ENCODE measurements around the gene SYNPR.

Gene SYNPR

DNA sequence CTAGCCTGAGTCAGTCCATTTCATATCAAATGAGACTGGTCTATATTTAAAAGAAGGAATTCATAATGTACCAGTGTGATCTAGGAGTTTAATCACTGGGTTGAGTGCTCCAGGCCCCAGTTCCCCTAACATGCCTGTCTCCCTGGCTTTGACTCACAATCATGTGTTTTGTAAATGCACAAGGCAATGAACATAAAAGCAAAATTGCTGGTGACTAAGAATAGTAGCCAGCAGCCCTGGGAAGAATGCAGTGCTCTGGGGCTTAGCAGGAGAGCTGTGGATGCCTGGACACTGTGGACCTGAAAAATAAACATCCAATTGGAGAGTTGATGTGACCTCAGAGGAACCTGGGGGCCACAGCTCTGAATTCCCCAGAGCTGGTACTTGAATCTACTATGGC lies 50.3 kb downstream of the SYNPR start:
- no peak for TF ChIP-seq ZNF8 (CRISPR knock-in tag; IDR thresholded peaks at IDR 0.05)
- no peak for TF ChIP-seq GLIS3 (CRISPR knock-in tag; IDR thresholded peaks at IDR 0.05)
- 0 out of 2 replicates have a peak, but pooled peaks have one; percentile 36 for TF ChIP-seq SNAI2 (CRISPR knock-in tag; IDR thresholded peaks at IDR 0.05)
- TF ChIP-seq, protein P1, sequence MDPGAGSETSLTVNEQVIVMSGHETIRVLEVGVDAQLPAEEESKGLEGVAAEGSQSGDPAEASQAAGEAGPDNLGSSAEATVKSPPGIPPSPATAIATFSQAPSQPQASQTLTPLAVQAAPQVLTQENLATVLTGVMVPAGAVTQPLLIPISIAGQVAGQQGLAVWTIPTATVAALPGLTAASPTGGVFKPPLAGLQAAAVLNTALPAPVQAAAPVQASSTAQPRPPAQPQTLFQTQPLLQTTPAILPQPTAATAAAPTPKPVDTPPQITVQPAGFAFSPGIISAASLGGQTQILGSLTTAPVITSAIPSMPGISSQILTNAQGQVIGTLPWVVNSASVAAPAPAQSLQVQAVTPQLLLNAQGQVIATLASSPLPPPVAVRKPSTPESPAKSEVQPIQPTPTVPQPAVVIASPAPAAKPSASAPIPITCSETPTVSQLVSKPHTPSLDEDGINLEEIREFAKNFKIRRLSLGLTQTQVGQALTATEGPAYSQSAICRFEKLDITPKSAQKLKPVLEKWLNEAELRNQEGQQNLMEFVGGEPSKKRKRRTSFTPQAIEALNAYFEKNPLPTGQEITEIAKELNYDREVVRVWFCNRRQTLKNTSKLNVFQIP (CRISPR knock-in tag; IDR thresholded peaks at IDR 0.05; ENCODE audit: borderline replicate concordance, low read depth), result no peak
- no peak for TF ChIP-seq ZFP30 (CRISPR knock-in tag; IDR thresholded peaks at IDR 0.05)
- ATAC-seq, result peak; percentile 86

DNA sequence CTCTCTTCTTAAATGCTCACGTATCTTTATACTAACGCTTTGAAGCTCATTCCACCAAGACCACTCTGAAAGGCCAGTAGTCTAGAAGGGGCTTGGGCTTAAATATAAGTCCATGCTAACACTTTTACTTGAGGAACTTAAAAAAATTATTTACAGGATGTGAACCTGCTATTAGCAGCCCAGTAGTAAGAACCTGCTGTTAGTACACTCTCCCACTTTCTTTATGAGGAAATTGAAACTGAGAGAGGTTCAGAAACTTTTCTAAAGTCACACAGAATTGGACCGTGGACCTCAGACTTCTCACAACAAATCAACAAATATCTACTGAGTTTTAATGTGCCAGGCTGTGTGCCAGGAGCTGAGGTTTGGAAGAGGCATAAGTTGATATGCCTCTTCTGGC lies 53.4 kb downstream of the SYNPR start:
- TF ChIP-seq SNAI2 (CRISPR knock-in tag; IDR thresholded peaks at IDR 0.05) (no peak), RARB (CRISPR knock-in tag; IDR thresholded peaks at IDR 0.05) (no peak)
- TF ChIP-seq, protein P2, sequence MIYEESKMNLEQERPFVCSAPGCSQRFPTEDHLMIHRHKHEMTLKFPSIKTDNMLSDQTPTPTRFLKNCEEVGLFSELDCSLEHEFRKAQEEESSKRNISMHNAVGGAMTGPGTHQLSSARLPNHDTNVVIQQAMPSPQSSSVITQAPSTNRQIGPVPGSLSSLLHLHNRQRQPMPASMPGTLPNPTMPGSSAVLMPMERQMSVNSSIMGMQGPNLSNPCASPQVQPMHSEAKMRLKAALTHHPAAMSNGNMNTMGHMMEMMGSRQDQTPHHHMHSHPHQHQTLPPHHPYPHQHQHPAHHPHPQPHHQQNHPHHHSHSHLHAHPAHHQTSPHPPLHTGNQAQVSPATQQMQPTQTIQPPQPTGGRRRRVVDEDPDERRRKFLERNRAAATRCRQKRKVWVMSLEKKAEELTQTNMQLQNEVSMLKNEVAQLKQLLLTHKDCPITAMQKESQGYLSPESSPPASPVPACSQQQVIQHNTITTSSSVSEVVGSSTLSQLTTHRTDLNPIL (CRISPR knock-in tag; IDR thresholded peaks at IDR 0.05; ENCODE audit: low read depth), result no peak
- ATAC-seq, result no peak

DNA sequence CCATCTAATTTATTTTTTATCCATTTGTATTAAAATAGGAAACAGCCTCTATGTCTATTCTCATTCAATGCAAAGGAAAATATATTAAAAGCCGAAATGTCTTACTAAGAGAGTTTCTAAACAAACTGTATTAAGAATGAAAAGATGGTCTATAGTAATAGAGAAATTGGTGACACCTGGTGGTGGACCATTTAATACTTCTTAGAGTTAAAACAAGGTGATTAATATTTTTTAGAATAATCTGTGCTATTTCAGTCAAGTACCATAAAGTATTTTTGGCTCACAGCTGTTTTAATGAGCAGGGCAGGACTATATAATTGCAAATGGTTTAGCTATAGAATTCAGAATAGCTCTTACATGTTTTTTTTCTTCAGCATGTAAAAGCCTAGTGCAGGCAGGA lies 55.7 kb downstream of the SYNPR start:
- ATAC-seq, result peak; percentile 49; the same call in 1 of the 3 replicates

DNA sequence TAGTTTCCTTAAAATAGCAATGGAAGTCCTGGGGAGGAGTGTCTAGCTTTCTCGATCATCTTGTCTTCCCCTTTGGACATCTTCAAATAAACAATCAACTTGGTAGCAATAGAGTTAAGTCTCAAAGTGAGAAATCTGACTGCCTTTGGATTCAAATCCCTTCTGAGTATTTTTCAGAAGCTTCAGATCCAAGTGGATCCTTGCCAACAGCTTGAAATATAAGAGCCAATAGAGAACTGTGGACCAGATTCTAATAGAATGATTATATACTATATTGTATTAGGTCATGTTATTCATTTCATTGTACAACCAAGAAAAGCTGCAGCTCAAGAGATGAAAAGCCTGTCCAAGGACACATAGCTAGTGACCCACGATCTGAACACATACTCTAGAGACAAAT lies 60.2 kb downstream of the SYNPR start:
- no peak for ATAC-seq
- no peak for TF ChIP-seq CSDC2 (CRISPR knock-in tag; IDR thresholded peaks at IDR 0.05)
- no peak for TF ChIP-seq ZC3H10 (CRISPR knock-in tag; IDR thresholded peaks at IDR 0.05)
- no peak for TF ChIP-seq TOX (CRISPR knock-in tag; IDR thresholded peaks at IDR 0.05; ENCODE audit: borderline replicate concordance)
- TF ChIP-seq, protein P1 (CRISPR knock-in tag; IDR thresholded peaks at IDR 0.05; ENCODE audit: borderline replicate concordance, low read depth), result no peak
- TF ChIP-seq ZFP30 (CRISPR knock-in tag; IDR thresholded peaks at IDR 0.05), result no peak
- TF ChIP-seq, protein P3, sequence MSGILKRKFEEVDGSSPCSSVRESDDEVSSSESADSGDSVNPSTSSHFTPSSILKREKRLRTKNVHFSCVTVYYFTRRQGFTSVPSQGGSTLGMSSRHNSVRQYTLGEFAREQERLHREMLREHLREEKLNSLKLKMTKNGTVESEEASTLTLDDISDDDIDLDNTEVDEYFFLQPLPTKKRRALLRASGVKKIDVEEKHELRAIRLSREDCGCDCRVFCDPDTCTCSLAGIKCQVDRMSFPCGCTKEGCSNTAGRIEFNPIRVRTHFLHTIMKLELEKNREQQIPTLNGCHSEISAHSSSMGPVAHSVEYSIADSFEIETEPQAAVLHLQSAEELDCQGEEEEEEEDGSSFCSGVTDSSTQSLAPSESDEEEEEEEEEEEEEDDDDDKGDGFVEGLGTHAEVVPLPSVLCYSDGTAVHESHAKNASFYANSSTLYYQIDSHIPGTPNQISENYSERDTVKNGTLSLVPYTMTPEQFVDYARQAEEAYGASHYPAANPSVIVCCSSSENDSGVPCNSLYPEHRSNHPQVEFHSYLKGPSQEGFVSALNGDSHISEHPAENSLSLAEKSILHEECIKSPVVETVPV (CRISPR knock-in tag; IDR thresholded peaks at IDR 0.05), result no peak
- TF ChIP-seq ARNTL (CRISPR knock-in tag; IDR thresholded peaks at IDR 0.05; ENCODE audit: borderline replicate concordance, low read depth), result no peak
- TF ChIP-seq BACH2 (CRISPR knock-in tag; IDR thresholded peaks at IDR 0.05; ENCODE audit: borderline replicate concordance), result no peak
- no peak for TF ChIP-seq ISL1 (CRISPR knock-in tag; IDR thresholded peaks at IDR 0.05)
- no peak for TF ChIP-seq TCF4 (CRISPR knock-in tag; IDR thresholded peaks at IDR 0.05; ENCODE audit: borderline replicate concordance)

More for the DNA sequence above, 55.7 kb downstream of the SYNPR start:
- TF ChIP-seq ARNTL (CRISPR knock-in tag; IDR thresholded peaks at IDR 0.05; ENCODE audit: borderline replicate concordance, low read depth) (no peak), ZNF565 (CRISPR knock-in tag; conservative IDR thresholded peaks at IDR 0.05; ENCODE audit: low read depth) (no peak), ZNF70 (CRISPR knock-in tag; IDR thresholded peaks at IDR 0.05) (no peak), ZFP30 (CRISPR knock-in tag; IDR thresholded peaks at IDR 0.05) (no peak), ZFP3 (CRISPR knock-in tag; IDR thresholded peaks at IDR 0.05) (no peak), ZNF8 (CRISPR knock-in tag; IDR thresholded peaks at IDR 0.05) (no peak), GLIS3 (CRISPR knock-in tag; IDR thresholded peaks at IDR 0.05) (no peak), ZC3H10 (CRISPR knock-in tag; IDR thresholded peaks at IDR 0.05) (no peak), BACH2 (CRISPR knock-in tag; IDR thresholded peaks at IDR 0.05; ENCODE audit: borderline replicate concordance) (no peak), TCF4 (CRISPR knock-in tag; IDR thresholded peaks at IDR 0.05; ENCODE audit: borderline replicate concordance) (no peak), OSR1 (CRISPR knock-in tag; IDR thresholded peaks at IDR 0.05) (no peak)
- TF ChIP-seq, protein P4, sequence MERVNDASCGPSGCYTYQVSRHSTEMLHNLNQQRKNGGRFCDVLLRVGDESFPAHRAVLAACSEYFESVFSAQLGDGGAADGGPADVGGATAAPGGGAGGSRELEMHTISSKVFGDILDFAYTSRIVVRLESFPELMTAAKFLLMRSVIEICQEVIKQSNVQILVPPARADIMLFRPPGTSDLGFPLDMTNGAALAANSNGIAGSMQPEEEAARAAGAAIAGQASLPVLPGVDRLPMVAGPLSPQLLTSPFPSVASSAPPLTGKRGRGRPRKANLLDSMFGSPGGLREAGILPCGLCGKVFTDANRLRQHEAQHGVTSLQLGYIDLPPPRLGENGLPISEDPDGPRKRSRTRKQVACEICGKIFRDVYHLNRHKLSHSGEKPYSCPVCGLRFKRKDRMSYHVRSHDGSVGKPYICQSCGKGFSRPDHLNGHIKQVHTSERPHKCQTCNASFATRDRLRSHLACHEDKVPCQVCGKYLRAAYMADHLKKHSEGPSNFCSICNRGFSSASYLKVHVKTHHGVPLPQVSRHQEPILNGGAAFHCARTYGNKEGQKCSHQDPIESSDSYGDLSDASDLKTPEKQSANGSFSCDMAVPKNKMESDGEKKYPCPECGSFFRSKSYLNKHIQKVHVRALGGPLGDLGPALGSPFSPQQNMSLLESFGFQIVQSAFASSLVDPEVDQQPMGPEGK (CRISPR knock-in tag; IDR thresholded peaks at IDR 0.05; ENCODE audit: borderline replicate concordance), result no peak
- TF ChIP-seq, protein P3 (CRISPR knock-in tag; IDR thresholded peaks at IDR 0.05), result no peak
- TF ChIP-seq, protein P5, sequence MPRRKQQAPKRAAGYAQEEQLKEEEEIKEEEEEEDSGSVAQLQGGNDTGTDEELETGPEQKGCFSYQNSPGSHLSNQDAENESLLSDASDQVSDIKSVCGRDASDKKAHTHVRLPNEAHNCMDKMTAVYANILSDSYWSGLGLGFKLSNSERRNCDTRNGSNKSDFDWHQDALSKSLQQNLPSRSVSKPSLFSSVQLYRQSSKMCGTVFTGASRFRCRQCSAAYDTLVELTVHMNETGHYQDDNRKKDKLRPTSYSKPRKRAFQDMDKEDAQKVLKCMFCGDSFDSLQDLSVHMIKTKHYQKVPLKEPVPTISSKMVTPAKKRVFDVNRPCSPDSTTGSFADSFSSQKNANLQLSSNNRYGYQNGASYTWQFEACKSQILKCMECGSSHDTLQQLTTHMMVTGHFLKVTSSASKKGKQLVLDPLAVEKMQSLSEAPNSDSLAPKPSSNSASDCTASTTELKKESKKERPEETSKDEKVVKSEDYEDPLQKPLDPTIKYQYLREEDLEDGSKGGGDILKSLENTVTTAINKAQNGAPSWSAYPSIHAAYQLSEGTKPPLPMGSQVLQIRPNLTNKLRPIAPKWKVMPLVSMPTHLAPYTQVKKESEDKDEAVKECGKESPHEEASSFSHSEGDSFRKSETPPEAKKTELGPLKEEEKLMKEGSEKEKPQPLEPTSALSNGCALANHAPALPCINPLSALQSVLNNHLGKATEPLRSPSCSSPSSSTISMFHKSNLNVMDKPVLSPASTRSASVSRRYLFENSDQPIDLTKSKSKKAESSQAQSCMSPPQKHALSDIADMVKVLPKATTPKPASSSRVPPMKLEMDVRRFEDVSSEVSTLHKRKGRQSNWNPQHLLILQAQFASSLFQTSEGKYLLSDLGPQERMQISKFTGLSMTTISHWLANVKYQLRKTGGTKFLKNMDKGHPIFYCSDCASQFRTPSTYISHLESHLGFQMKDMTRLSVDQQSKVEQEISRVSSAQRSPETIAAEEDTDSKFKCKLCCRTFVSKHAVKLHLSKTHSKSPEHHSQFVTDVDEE (CRISPR knock-in tag; IDR thresholded peaks at IDR 0.05), result no peak

All from SK-N-SH treated with all-trans-retinoic acid at 6 μM for 48 hours (cell line).